Testis (tissue), 2 donors: ENCODE data around the gene PXYLP1.

ENCODE experiments used
- CTCF ChIP-seq, 3 experiments: fragments of 450-650 bp in 2 of 3; fragments of 200-600 bp in 1 of 3; sonication (generic) in 1 of 3; IDR thresholded peaks; one replicate each; pipeline ENCODE4 v1.5.1; 2016 to 2019; ENCODE audit warnings: antibody characterized with exemption in 3 of 3, mild to moderate bottlenecking in 2 of 3, moderate library complexity in 1 of 3
- POLR2A ChIP-seq: fragments of 450-650 bp; IDR thresholded peaks from one replicate; pipeline ENCODE4 v1.6.1; 2017; ENCODE audit warnings: antibody characterized with exemption, mild to moderate bottlenecking, moderate library complexity

- TF ChIP-seq CTCF (IDR thresholded peaks at IDR 0.05) (no peak), POLR2A (no peak)
These were observed 89.5 kb downstream of the PXYLP1 start for GRCh38 chr3:141321109-141321497.
